Neural crest cell (in vitro differentiated cells): Measurements from ENCODE around the gene ICAM5. TPM values are rescaled to one million over a fixed set of nuclear protein-coding genes. Genes with fewer than 3 reads are reported as not detected.

Experiments used
- DNase-seq: peaks from one replicate; pipeline ENCODE4 v3.0.0; 2021; ENCODE audit warnings: low read depth, mixed read lengths, low spot score
- H3K27ac Mint-ChIP-seq: one replicate; pipeline ENCODE4 v1.8.0; 2021; ENCODE audit warnings: mild to moderate bottlenecking, mixed read lengths; ENCODE audit not compliant: unreplicated experiment
- H3K27me3 Mint-ChIP-seq: 2 replicates; pipeline ENCODE4 v1.8.0; 2021; ENCODE audit warnings: low read depth, mild to moderate bottlenecking, mixed read lengths
- H3K36me3 Mint-ChIP-seq: 2 replicates; pipeline ENCODE4 v1.8.0; 2021; ENCODE audit warnings: low read depth, mild to moderate bottlenecking, mixed read lengths
- H3K4me1 Mint-ChIP-seq: 2 replicates; pipeline ENCODE4 v1.8.0; 2021; ENCODE audit warnings: mixed read lengths
- H3K4me3 Mint-ChIP-seq: one replicate; pipeline ENCODE4 v1.8.0; 2021; ENCODE audit warnings: mild to moderate bottlenecking, mixed read lengths
- H3K9me3 Mint-ChIP-seq: 2 replicates; pipeline ENCODE4 v1.8.0; 2021; ENCODE audit warnings: mixed read lengths
- total RNA-seq: library from RNA; stranded (reverse); gene quantifications from 2 replicates; pipeline ENCODE4 v1.2.1, GENCODE V29; 2021
- TF ChIP-seq, protein P1 (sequence below): fragments of 200-600 bp; sonication (generic); conservative IDR thresholded peaks from 2 replicates; pipeline ENCODE4 v1.5.0; 2021; ENCODE audit warnings: antibody characterized with exemption, mild to moderate bottlenecking

ICAM5 gene
- total RNA-seq, 1 donor from 2014 or later: not detected

DNA sequence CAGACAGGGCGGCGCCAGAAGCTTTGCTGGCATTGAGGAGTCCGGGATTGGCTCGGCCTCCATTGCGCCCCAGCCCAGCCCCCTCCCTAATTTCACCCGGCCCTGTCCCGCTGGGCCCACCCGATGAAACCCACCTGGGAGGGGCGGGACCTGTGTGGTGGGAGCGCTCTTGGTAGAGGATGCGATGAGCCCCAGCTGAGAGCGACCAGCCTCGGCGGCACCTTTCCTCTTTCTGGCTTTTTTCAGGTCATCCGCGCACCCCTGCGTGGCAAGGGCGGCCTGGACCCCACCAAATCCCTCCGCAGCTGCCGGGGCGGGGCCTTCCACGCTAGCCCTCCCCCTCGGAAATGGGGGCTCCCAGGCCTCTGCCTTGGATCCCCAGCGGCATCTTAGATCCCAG is 19.7 kb downstream of the ICAM5 start, which contains the start of gene ZGLP1:
Gene ZGLP1, minus strand, starts transcription at position 393 of the 400 bp plus-strand sequence.
- Mint-ChIP-seq H3K27ac (no peak within 1 kb of the TSS), H3K4me3 (no peak within 1 kb of the TSS), H3K27me3 (no peaks in the 10 kb centered on the region), H3K4me1 (peaks cover 3% of the 10 kb centered on the region), H3K36me3 (no peaks in the 10 kb centered on the region), H3K9me3 (no peaks in the 10 kb centered on the region)
- TF ChIP-seq, protein P1, sequence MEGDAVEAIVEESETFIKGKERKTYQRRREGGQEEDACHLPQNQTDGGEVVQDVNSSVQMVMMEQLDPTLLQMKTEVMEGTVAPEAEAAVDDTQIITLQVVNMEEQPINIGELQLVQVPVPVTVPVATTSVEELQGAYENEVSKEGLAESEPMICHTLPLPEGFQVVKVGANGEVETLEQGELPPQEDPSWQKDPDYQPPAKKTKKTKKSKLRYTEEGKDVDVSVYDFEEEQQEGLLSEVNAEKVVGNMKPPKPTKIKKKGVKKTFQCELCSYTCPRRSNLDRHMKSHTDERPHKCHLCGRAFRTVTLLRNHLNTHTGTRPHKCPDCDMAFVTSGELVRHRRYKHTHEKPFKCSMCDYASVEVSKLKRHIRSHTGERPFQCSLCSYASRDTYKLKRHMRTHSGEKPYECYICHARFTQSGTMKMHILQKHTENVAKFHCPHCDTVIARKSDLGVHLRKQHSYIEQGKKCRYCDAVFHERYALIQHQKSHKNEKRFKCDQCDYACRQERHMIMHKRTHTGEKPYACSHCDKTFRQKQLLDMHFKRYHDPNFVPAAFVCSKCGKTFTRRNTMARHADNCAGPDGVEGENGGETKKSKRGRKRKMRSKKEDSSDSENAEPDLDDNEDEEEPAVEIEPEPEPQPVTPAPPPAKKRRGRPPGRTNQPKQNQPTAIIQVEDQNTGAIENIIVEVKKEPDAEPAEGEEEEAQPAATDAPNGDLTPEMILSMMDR: no peak
- no peak for DNase-seq

DNA sequence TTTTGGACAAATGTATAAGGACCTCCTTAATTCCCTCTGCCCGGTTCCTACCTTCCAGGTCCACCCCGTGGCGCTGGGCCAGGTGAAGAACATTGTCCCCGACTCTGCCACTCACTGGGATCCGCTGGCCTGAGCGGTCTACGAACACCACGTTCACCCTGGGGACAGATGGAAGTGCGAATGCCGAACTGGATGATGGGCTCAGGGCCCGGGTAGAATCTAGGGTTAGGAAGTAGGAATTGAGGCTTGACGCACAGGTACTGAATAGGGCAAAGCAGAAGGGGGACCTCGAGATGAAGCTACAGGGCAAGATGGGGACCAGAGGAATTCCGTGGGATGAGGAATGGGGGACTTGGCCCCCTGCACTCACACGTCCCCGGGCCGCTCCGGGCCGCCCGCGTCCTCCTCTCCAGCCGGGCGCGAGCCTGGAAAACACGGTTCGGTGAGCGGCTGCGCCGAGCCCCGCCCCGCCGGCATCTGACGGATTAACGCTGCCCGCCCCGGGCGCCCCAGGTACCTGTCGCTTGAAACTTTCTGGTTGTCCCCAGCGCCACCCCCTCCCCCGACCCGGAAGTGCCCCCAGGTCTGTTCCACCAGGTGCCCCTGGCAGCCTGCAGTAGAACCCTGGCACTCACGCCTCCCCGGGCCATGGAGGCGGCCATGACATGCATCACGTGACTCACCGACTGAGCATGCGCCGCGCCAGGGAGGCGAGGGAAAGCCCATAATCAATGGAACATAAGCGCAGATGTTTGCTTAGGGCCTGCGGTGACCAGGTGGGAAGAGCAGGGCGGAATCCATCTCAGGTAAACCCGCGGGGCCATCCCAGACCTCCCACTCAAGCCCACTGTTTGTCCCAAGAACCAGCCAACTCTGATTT is 25.8 kb downstream of the ICAM5 start, which contains the start of gene FDX2:
Gene FDX2, minus strand, starts transcription at position 681 of the 880 bp plus-strand sequence. Its CDS starts 19 bp downstream, at position 662.
- peaks cover 5% of the 10 kb centered on the region for H3K36me3 Mint-ChIP-seq
- DNase-seq: peak; percentile 87
- H3K4me1 Mint-ChIP-seq: peaks cover 19% of the 10 kb centered on the region
- peak within 1 kb of the TSS; percentile 51 for H3K27ac Mint-ChIP-seq
- TF ChIP-seq, protein P1: no peak
- no peaks in the 10 kb centered on the region for H3K27me3 Mint-ChIP-seq
- H3K9me3 Mint-ChIP-seq: no peaks in the 10 kb centered on the region
- H3K4me3 Mint-ChIP-seq: peak within 1 kb of the TSS; percentile 91

DNA sequence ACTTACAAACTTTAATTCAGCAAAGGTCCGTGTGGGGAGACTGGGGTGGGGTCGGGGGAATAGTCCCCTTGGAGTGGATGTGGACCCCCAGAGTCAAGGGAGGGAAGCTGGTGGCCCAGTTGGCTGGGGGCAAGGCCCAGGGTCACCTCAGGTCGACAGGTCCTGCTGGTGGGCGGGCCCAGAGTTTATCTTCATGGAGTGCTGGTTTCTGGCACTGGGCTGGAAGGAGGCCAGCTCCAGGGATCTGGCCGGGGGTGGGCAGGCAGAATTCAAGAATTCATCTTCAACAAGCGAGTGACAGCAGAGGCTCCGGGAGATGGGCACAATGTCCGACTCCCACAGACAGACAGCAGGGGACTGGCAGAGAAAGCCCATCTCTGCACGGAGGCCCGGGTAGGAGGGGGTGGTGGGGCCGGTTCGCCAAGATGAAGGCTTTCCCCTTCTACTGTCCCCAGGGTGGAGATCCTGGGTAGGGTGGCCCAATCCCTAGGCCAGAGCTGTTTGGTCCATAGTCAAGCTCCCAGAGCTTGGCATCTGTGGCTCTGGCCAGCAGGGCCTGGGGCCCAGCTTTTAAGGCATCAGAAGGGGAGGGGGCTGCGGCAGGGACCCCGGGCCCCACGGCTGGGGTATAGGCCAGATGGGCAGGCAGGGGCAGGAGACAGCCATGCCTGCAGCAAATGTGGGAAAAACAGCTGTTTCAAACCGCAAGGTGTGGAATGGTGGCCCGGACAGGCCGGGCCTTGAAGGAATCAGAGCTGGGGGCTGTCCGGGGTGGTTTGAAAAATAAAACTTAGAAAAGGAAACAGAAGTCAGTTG is 26.7 kb downstream of the ICAM5 start:
- TF ChIP-seq, protein P1: no peak
- peaks cover 5% of the 10 kb centered on the region for H3K36me3 Mint-ChIP-seq
- peaks cover 19% of the 10 kb centered on the region for H3K4me1 Mint-ChIP-seq
- H3K9me3 Mint-ChIP-seq: no peaks in the 10 kb centered on the region
- no peaks in the 10 kb centered on the region for H3K27me3 Mint-ChIP-seq
- peak overlapping the region; percentile 45 for H3K27ac Mint-ChIP-seq
- no peak for DNase-seq
- H3K4me3 Mint-ChIP-seq: peak overlapping the region; percentile 91

DNA sequence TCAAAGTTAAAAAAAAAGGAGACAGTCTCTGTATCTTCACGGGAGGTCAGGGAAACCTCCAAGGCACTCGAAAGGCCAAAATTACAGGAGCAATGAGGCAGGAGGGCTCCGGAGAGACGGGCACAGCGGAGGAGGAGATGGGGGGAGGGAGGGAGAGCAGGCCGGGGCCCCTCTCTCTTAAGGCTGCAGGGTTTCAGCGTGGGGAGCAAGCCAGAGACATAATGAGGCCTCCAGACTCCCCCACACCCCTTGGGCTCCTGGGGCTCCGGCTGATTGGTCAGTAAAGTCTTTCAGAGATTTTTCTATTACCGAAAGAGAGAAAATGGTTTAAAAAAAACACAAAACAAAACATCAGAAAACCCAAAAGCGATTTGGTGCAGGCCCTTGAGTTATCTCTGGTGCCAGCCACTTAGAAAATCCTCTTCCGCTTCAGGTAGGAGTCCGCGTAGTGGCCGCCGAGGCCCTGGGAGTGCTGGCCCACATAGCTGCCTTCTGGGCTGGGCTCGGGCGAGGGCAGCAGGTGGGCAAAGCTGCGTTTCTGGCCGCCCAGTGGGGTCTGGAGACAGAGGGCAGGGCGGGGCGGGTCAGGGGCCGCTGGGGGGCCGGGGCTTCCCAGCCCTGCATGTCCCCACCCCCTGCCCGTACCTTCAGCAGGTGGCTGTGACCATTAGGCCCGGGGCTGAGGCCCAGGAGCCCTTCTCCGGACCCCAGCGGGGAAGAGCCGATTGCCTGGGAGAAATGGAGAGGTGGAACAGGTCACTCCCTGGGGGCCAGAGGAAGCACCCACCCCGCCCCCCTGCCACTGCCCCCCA is 27.5 kb downstream of the ICAM5 start:
- DNase-seq: no peak
- Mint-ChIP-seq H3K4me1 (peaks cover 19% of the 10 kb centered on the region), H3K36me3 (peaks cover 5% of the 10 kb centered on the region), H3K9me3 (no peaks in the 10 kb centered on the region), H3K27ac (no peak overlapping the region), H3K4me3 (peak overlapping the region; percentile 65), H3K27me3 (no peaks in the 10 kb centered on the region)
- TF ChIP-seq, protein P1: no peak
